CMK (cell line): ENCODE results near the gene LGALS7B.
"Not testable (repeated sequence)": the region's sequence is repeated elsewhere in the genome, so short reads cannot be mapped to it uniquely, and the experiment has no call there.

Experiments used
- DNase-seq: peaks from one replicate; pipeline ENCODE4 v3.0.0-alpha.2; 2010; ENCODE audit warnings: low read depth

Gene LGALS7B

GRCh38 chr19:38788478-38789243 lies at the start of gene LGALS7B:
TSS of gene LGALS7B (plus strand) at chr19:38789200. CDS start at chr19:38789227, 27 bp downstream.
- DNase-seq = no peak

GRCh38 chr19:38739440-38740256 lies 49.4 kb upstream of the LGALS7B start:
- no peak for DNase-seq

- DNase-seq = no peak
Measured at GRCh38 chr19:38740257-38740592, 48.8 kb upstream of the LGALS7B start.

GRCh38 chr19:38740932-38741331 lies 48.1 kb upstream of the LGALS7B start:
- DNase-seq = no peak

GRCh38 chr19:38741670-38742069 lies 47.3 kb upstream of the LGALS7B start:
- DNase-seq = no peak

- DNase-seq = no peak
Measured at GRCh38 chr19:38742296-38742695, 46.7 kb upstream of the LGALS7B start.

- no peak for DNase-seq
Measured at GRCh38 chr19:38742906-38743305, 46.1 kb upstream of the LGALS7B start.

- no peak for DNase-seq
Measured at GRCh38 chr19:38743394-38744297, 45.4 kb upstream of the LGALS7B start.

GRCh38 chr19:38744298-38744681 lies 44.7 kb upstream of the LGALS7B start, which contains the start of gene CAPN12:
TSS of gene CAPN12 (minus strand) at chr19:38744474. CDS start at chr19:38744165, 309 bp downstream.
- no peak for DNase-seq

GRCh38 chr19:38744874-38745273 lies 44.1 kb upstream of the LGALS7B start:
- no peak for DNase-seq

GRCh38 chr19:38745316-38745715 lies 43.7 kb upstream of the LGALS7B start:
- DNase-seq = no peak

- DNase-seq = not testable (repeated sequence)
Measured at GRCh38 chr19:38753783-38754182, 35.2 kb upstream of the LGALS7B start.

GRCh38 chr19:38754196-38754595 lies 34.8 kb upstream of the LGALS7B start:
- DNase-seq = not testable (repeated sequence)

GRCh38 chr19:38759590-38760003 lies 29.4 kb upstream of the LGALS7B start:
- no peak for DNase-seq

- DNase-seq = not testable (repeated sequence)
Measured at GRCh38 chr19:38760805-38761517, 28.0 kb upstream of the LGALS7B start.

GRCh38 chr19:38761884-38762389 lies 27.1 kb upstream of the LGALS7B start:
- not testable (repeated sequence) for DNase-seq

GRCh38 chr19:38763795-38764220 lies 25.2 kb upstream of the LGALS7B start:
- DNase-seq = no peak

GRCh38 chr19:38765214-38765613 lies 23.8 kb upstream of the LGALS7B start:
- no peak for DNase-seq

GRCh38 chr19:38766276-38767047 lies 22.5 kb upstream of the LGALS7B start:
- no peak for DNase-seq

GRCh38 chr19:38769635-38770211 lies 19.3 kb upstream of the LGALS7B start:
- peak; percentile 39 for DNase-seq
